ENCODE data around the gene PRKCA.
A peak's percentile ranks its signal among the peaks of the same experiment; 100 is the strongest.

Gene PRKCA

DNA sequence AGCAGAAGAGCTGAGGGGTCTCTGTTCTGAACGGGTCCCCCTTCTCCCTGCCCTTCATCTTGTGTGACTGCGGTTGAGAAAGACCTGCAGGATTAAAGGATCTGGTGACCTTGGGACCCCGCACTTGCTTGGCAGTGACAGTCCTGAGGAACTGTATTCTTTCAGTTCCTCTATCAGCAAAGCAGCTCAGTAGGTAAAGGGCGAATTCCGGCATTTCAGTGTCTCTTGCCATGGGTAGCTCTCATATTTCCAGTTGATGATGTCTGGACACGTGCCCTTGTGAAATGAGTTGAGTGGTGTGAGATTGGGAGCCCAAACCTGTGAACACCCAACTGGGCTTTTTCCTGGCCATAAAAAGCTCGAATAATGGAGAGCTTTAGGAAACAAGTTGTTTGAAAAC is 135.7 kb downstream of the PRKCA start:
- Histone ChIP-seq H2AK5ac (ENCODE audit: low read length) (no peak overlapping the region), H3K79me1 (ENCODE audit: low read length) (no peaks in the 10 kb centered on the region), H3K23ac (ENCODE audit: low read length) (no peak overlapping the region), H3K36me3 (ENCODE audit: control insufficient read depth in 1 of 2, insufficient read depth in 2 of 2, low read length in 2 of 2) (no peaks in the 10 kb centered on the region), H3K9me3 (ENCODE audit: insufficient read depth, low read depth, low read length) (no peaks in the 10 kb centered on the region), H3K4ac (ENCODE audit: low read depth, low read length) (no peak overlapping the region), H3K4me3 (ENCODE audit: low read depth, low read length) (no peak overlapping the region), H4K12ac (ENCODE audit: low read depth, low read length) (no peak overlapping the region), H3K79me2 (ENCODE audit: control insufficient read depth, insufficient read depth, low read length, poor library complexity) (no peaks in the 10 kb centered on the region), H4K91ac (ENCODE audit: low read depth, low read length) (no peak overlapping the region), H2BK12ac (ENCODE audit: low read length) (no peak overlapping the region), H3K14ac (ENCODE audit: low read length) (no peak overlapping the region), H2BK5ac (ENCODE audit: low read depth, low read length, poor library complexity) (no peak overlapping the region), H4K8ac (ENCODE audit: low read depth, low read length) (no peak overlapping the region), H2AFZ (ENCODE audit: insufficient read depth, low read length, poor library complexity) (no peak overlapping the region), H3K9ac (ENCODE audit: low read length) (no peak overlapping the region), H2BK120ac (ENCODE audit: insufficient read depth, low read length, poor library complexity) (no peak overlapping the region), H3K4me1 (ENCODE audit: control insufficient read depth in 1 of 2, insufficient read depth in 2 of 2, low read length in 2 of 2) (no peaks in the 10 kb centered on the region), H3K27ac (ENCODE audit: low read depth, low read length) (no peak overlapping the region), H3K27me3 (ENCODE audit: insufficient read depth, low read length) (no peaks in the 10 kb centered on the region), H3K4me2 (ENCODE audit: low read length) (no peak overlapping the region), H3K18ac (ENCODE audit: low read length) (no peak overlapping the region)
- WGBS (ENCODE audit: extremely low coverage, insufficient coverage, insufficient read length) = no CpG with 5 or more reads among the region's 7 CpGs
- DNase-seq = no peak

DNA sequence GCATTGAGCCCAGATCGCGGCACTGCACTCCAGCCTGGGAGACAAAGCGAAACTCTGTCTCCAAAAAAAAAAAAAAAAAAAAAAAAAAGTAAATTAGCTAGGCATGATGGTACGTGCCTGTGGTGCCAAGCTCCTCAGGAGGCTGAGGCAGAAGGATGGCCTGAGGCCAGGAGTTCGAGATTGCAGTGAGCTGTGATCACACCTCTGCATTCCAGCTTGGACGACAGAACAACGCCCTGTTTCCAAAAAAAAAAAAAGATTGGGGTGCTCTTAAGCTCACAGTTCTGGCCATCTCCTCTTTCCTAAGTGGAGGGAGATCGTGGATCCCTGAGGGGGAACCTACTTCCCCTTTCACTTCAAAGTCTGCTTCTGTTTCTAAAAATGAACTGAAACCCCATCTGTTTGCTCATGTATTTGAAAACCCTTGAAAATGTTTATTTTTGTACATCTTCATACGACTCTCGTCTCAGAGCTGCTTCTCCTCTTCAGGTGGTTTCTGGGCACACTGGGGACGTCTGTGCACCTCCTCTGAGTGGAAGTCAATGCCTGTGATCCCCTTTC is 138.8 kb downstream of the PRKCA start:
- no peaks in the 10 kb centered on the region for H3K9me3 ChIP-seq (ENCODE audit: insufficient read depth, low read depth, low read length)
- no peak overlapping the region for H3K18ac ChIP-seq (ENCODE audit: low read length)
- H3K79me2 ChIP-seq (ENCODE audit: control insufficient read depth, insufficient read depth, low read length, poor library complexity) = no peaks in the 10 kb centered on the region
- H4K8ac ChIP-seq (ENCODE audit: low read depth, low read length) = no peak overlapping the region
- H2BK5ac ChIP-seq (ENCODE audit: low read depth, low read length, poor library complexity) = no peak overlapping the region
- H2BK12ac ChIP-seq (ENCODE audit: low read length) = no peak overlapping the region
- no peak overlapping the region for H3K4ac ChIP-seq (ENCODE audit: low read depth, low read length)
- WGBS (ENCODE audit: extremely low coverage, insufficient coverage, insufficient read length) = no CpG with 5 or more reads among the region's 11 CpGs
- no peaks in the 10 kb centered on the region for H3K27me3 ChIP-seq (ENCODE audit: insufficient read depth, low read length)
- no peak overlapping the region for H2BK120ac ChIP-seq (ENCODE audit: insufficient read depth, low read length, poor library complexity)
- H3K14ac ChIP-seq (ENCODE audit: low read length) = no peak overlapping the region
- H2AFZ ChIP-seq (ENCODE audit: insufficient read depth, low read length, poor library complexity) = no peak overlapping the region
- no peak overlapping the region for H3K9ac ChIP-seq (ENCODE audit: low read length)
- no peaks in the 10 kb centered on the region for H3K36me3 ChIP-seq (ENCODE audit: control insufficient read depth in 1 of 2, insufficient read depth in 2 of 2, low read length in 2 of 2)
- no peak overlapping the region for H3K27ac ChIP-seq (ENCODE audit: low read depth, low read length)
- peaks cover 0 to 5% of the 10 kb centered on the region in 2 experiments for H3K4me1 ChIP-seq (ENCODE audit: control insufficient read depth in 1 of 2, insufficient read depth in 2 of 2, low read length in 2 of 2)
- no peak overlapping the region for H4K12ac ChIP-seq (ENCODE audit: low read depth, low read length)
- peak in 1 of 2 donors; percentile 38 for DNase-seq
- no peak overlapping the region for H2AK5ac ChIP-seq (ENCODE audit: low read length)
- no peak overlapping the region for H4K91ac ChIP-seq (ENCODE audit: low read depth, low read length)
- no peak overlapping the region for H3K4me2 ChIP-seq (ENCODE audit: low read length)
- H3K79me1 ChIP-seq (ENCODE audit: low read length) = no peaks in the 10 kb centered on the region
- H3K23ac ChIP-seq (ENCODE audit: low read length) = no peak overlapping the region
- no peak overlapping the region for H3K4me3 ChIP-seq (ENCODE audit: low read depth, low read length)

DNA sequence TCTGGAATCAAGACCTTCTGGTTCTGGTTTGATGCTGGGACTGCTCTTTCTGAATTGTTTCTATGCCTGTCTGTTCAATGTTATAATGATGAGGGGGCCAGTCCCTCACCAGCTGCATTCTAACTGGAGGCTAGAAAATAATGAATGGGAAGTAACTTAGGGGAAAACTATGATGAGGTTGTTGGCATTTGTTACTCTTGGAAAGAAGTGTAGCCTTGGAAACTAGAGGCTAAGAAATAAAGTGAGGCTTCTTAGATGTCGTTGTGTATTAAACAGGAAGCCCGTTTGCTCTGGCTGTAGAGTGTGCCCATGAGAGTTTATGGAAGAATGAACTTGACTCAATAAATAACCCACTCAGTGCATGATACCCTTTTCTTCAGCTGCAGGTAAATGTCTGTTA is 140.8 kb downstream of the PRKCA start:
- Histone ChIP-seq H3K79me1 (ENCODE audit: low read length) (peaks cover 2% of the 10 kb centered on the region), H2BK12ac (ENCODE audit: low read length) (no peak overlapping the region), H3K27ac (ENCODE audit: low read depth, low read length) (no peak overlapping the region), H3K4me3 (ENCODE audit: low read depth, low read length) (no peak overlapping the region), H4K91ac (ENCODE audit: low read depth, low read length) (no peak overlapping the region), H3K14ac (ENCODE audit: low read length) (no peak overlapping the region), H4K8ac (ENCODE audit: low read depth, low read length) (no peak overlapping the region), H3K9me3 (ENCODE audit: insufficient read depth, low read depth, low read length) (no peaks in the 10 kb centered on the region), H3K36me3 (ENCODE audit: control insufficient read depth in 1 of 2, insufficient read depth in 2 of 2, low read length in 2 of 2) (no peaks in the 10 kb centered on the region), H2BK120ac (ENCODE audit: insufficient read depth, low read length, poor library complexity) (no peak overlapping the region), H2AFZ (ENCODE audit: insufficient read depth, low read length, poor library complexity) (no peak overlapping the region), H3K18ac (ENCODE audit: low read length) (no peak overlapping the region), H3K9ac (ENCODE audit: low read length) (no peak overlapping the region), H3K79me2 (ENCODE audit: control insufficient read depth, insufficient read depth, low read length, poor library complexity) (no peaks in the 10 kb centered on the region), H3K23ac (ENCODE audit: low read length) (no peak overlapping the region), H3K4me1 (ENCODE audit: control insufficient read depth in 1 of 2, insufficient read depth in 2 of 2, low read length in 2 of 2) (peaks cover 3 to 8% of the 10 kb centered on the region in 2 experiments), H3K4ac (ENCODE audit: low read depth, low read length) (no peak overlapping the region), H3K4me2 (ENCODE audit: low read length) (no peak overlapping the region), H3K27me3 (ENCODE audit: insufficient read depth, low read length) (no peaks in the 10 kb centered on the region), H4K12ac (ENCODE audit: low read depth, low read length) (no peak overlapping the region), H2AK5ac (ENCODE audit: low read length) (no peak overlapping the region), H2BK5ac (ENCODE audit: low read depth, low read length, poor library complexity) (no peak overlapping the region)
- DNase-seq = no peak
- no CpG with 5 or more reads among the region's 2 CpGs for WGBS (ENCODE audit: extremely low coverage, insufficient coverage, insufficient read length)

DNA sequence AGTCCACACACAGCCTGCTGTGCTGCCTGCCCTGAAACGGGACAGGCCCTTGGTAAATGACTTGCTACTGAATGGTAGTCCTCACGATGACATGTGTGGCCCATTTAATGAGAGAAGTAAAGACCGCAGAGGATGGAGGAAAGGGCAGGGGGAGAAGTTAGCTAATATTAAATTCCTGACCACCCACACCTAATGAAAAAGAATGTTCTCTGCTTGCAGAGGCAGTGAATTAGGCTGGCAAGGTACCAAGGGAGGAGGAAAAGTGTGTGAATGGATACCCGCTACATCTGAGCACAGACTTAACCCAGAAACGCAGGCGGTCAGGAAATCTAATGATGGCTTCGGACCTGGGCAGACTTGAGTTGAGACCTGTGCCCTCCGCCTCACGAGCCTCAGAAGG is 141.2 kb downstream of the PRKCA start:
- H2BK120ac ChIP-seq (ENCODE audit: insufficient read depth, low read length, poor library complexity) = no peak overlapping the region
- H4K8ac ChIP-seq (ENCODE audit: low read depth, low read length) = no peak overlapping the region
- H2BK5ac ChIP-seq (ENCODE audit: low read depth, low read length, poor library complexity) = no peak overlapping the region
- no peak overlapping the region for H3K4ac ChIP-seq (ENCODE audit: low read depth, low read length)
- H3K4me2 ChIP-seq (ENCODE audit: low read length) = no peak overlapping the region
- H3K27me3 ChIP-seq (ENCODE audit: insufficient read depth, low read length) = no peaks in the 10 kb centered on the region
- no peaks in the 10 kb centered on the region for H3K79me2 ChIP-seq (ENCODE audit: control insufficient read depth, insufficient read depth, low read length, poor library complexity)
- no peak overlapping the region for H2AK5ac ChIP-seq (ENCODE audit: low read length)
- no CpG with 5 or more reads among the region's 9 CpGs for WGBS (ENCODE audit: extremely low coverage, insufficient coverage, insufficient read length)
- H3K4me1 ChIP-seq (ENCODE audit: control insufficient read depth in 1 of 2, insufficient read depth in 2 of 2, low read length in 2 of 2) = peaks cover 3 to 8% of the 10 kb centered on the region in 2 experiments
- peaks cover 2% of the 10 kb centered on the region for H3K79me1 ChIP-seq (ENCODE audit: low read length)
- no peak overlapping the region for H4K91ac ChIP-seq (ENCODE audit: low read depth, low read length)
- no peak for DNase-seq
- H3K27ac ChIP-seq (ENCODE audit: low read depth, low read length) = no peak overlapping the region
- H3K18ac ChIP-seq (ENCODE audit: low read length) = no peak overlapping the region
- H2AFZ ChIP-seq (ENCODE audit: insufficient read depth, low read length, poor library complexity) = no peak overlapping the region
- H4K12ac ChIP-seq (ENCODE audit: low read depth, low read length) = no peak overlapping the region
- H3K9ac ChIP-seq (ENCODE audit: low read length) = no peak overlapping the region
- no peak overlapping the region for H3K23ac ChIP-seq (ENCODE audit: low read length)
- no peaks in the 10 kb centered on the region for H3K36me3 ChIP-seq (ENCODE audit: control insufficient read depth in 1 of 2, insufficient read depth in 2 of 2, low read length in 2 of 2)
- H3K14ac ChIP-seq (ENCODE audit: low read length) = no peak overlapping the region
- no peak overlapping the region for H3K4me3 ChIP-seq (ENCODE audit: low read depth, low read length)
- H2BK12ac ChIP-seq (ENCODE audit: low read length) = no peak overlapping the region
- H3K9me3 ChIP-seq (ENCODE audit: insufficient read depth, low read depth, low read length) = no peaks in the 10 kb centered on the region

Measured in trophoblast cell (in vitro differentiated cells and primary cell).